Ishikawa (cell line): ENCODE results near the gene NR6A1.

Experiments
- CREB1 ChIP-seq: IDR thresholded peaks from 2 replicates; pipeline ENCODE4 v1.6.1; 2012; ENCODE audit warnings: low read depth
- EP300 ChIP-seq: IDR thresholded peaks from 2 replicates; pipeline ENCODE4 v1.6.1; 2012; ENCODE audit warnings: borderline replicate concordance
- TCF12 ChIP-seq: IDR thresholded peaks from 2 replicates; pipeline ENCODE4 v1.6.1; 2012; ENCODE audit warnings: low read depth
- TEAD4 ChIP-seq: IDR thresholded peaks from 2 replicates; pipeline ENCODE4 v1.6.1; 2012
- ZBTB7A ChIP-seq: IDR thresholded peaks from 2 replicates; pipeline ENCODE4 v1.6.1; 2012; ENCODE audit warnings: low read depth

The NR6A1 gene

DNA sequence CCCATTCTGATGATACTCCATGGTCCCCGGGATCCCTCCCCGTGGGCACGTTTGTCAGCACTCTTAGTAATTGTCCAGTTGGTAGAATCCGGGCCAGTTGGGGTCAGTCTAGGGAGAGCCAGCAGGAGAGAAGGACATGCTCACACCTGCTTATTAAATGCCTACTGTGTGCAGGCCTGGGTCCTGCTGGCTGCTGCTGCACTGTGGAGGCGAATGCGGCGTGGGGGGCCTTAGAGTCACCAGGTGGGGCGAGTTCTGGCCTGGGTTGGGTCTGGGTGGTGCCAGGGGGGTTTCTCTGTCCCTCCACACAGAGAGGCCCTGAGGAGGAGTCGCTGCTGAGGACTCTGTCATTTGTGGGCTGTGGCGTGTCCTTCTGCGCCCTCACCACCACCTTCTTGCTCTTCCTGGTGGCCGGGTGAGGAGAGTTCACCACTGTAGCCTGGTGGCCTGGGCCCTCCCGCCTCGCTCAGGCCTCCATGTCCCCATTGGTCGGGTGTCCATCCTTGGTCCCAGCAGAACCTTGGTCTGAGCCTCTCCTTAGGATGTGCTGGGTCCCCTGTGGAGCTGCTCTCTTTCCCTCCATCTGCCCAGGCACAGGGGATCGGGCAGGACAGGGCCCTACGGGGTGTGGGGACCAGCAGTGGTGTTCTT lies 303.6 kb downstream of the NR6A1 start:
- no peak for TF ChIP-seq ZBTB7A
- TF ChIP-seq EP300 = no peak
- no peak for TF ChIP-seq TEAD4
- TF ChIP-seq TCF12 = no peak
- TF ChIP-seq CREB1 = no peak
